Endothelial cell of umbilical vein (primary cell): ENCODE results near the gene RASL10A.

Experiments used
- EZH2 ChIP-seq: IDR thresholded peaks from 2 replicates; pipeline ENCODE4 v1.6.1; 2012; ENCODE audit warnings: borderline replicate concordance, low read depth, mild to moderate bottlenecking, moderate library complexity, low read length, inconsistent platforms; ENCODE audit not compliant: severe bottlenecking
- TF ChIP-seq, protein P1 (sequence below), 2 donors: IDR thresholded peaks; 1 replicate in 1 of 2; 2 replicates in 1 of 2; pipeline ENCODE4 v1.5.1; 2011; ENCODE audit warnings: low read length in 2 of 2, mild to moderate bottlenecking in 2 of 2, moderate library complexity in 2 of 2, control low read depth in 1 of 2, inconsistent platforms in 1 of 2, low read depth in 1 of 2; ENCODE audit not compliant: insufficient read depth in 1 of 2; ENCODE audit errors: extremely low read depth in 1 of 2

DNA sequence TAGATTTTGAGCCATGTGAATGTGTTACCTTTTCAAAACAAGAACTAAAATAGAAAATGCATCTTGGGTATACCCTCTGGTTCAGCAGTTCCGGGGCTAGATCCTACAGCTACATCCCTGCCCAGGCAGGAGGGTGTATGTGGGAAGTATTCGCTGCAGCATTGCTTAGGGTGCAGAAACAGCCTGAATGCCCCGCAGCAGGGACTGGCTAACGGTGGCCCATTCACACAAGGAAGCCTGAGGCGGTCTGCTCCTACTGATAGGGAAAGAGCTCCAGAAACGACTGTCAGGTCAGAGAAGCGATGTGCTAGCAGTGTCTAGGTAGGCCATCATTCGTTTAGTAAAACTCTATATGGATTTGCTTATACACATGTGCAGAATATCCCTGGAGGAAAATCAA is 9.9 kb upstream of the RASL10A start:
- TF ChIP-seq, protein P1, sequence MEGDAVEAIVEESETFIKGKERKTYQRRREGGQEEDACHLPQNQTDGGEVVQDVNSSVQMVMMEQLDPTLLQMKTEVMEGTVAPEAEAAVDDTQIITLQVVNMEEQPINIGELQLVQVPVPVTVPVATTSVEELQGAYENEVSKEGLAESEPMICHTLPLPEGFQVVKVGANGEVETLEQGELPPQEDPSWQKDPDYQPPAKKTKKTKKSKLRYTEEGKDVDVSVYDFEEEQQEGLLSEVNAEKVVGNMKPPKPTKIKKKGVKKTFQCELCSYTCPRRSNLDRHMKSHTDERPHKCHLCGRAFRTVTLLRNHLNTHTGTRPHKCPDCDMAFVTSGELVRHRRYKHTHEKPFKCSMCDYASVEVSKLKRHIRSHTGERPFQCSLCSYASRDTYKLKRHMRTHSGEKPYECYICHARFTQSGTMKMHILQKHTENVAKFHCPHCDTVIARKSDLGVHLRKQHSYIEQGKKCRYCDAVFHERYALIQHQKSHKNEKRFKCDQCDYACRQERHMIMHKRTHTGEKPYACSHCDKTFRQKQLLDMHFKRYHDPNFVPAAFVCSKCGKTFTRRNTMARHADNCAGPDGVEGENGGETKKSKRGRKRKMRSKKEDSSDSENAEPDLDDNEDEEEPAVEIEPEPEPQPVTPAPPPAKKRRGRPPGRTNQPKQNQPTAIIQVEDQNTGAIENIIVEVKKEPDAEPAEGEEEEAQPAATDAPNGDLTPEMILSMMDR (IDR thresholded peaks at IDR 0.05; ENCODE audit: extremely low read depth in 1 of 2, insufficient read depth in 1 of 2, low read depth in 1 of 2, low read length in 2 of 2): no peak
- no peak for TF ChIP-seq EZH2
